Left renal cortex interstitium (tissue), 4 donors: ENCODE results near the gene TMEM97. TPM values are rescaled to one million over a fixed set of nuclear protein-coding genes. Genes with fewer than 3 reads are reported as not detected.
"Not testable (repeated sequence)": the region's sequence is repeated elsewhere in the genome, so short reads cannot be mapped to it uniquely, and the experiment has no call there.

Experiments used
- DNase-seq, 4 donors: peaks; one replicate each; pipeline ENCODE4 v3.0.0-alpha.2; 2013; ENCODE audit warnings: low read depth in 4 of 4, low spot score in 2 of 4, missing footprints in 1 of 4
- polyA plus RNA-seq, 4 donors: library from polyadenylated mRNA; unstranded; fragments of 120-200 nt; gene quantifications; one replicate each; pipeline ENCODE4 v1.2.1, GENCODE V29; 2013; ENCODE audit not compliant: insufficient read length in 4 of 4

Gene TMEM97
- polyA plus RNA-seq, 4 donors, result 49.6 to 55.8 (median 51.5) TPM

- peak in 2 of 4 donors; percentile 67 to 73 for DNase-seq
Measured at GRCh38 chr17:28335959-28336871, 17.2 kb downstream of the TMEM97 start.

GRCh38 chr17:28338056-28338768, 19.2 kb downstream of the TMEM97 start:
- DNase-seq, result no peak

GRCh38 chr17:28338769-28339212, 19.8 kb downstream of the TMEM97 start:
- DNase-seq, result not testable (repeated sequence)

- DNase-seq, result no peak
Measured at GRCh38 chr17:28339431-28339830, 20.4 kb downstream of the TMEM97 start.

- no peak for DNase-seq
Measured at GRCh38 chr17:28340374-28340773, 21.4 kb downstream of the TMEM97 start.

GRCh38 chr17:28341516-28341915, 22.5 kb downstream of the TMEM97 start:
- DNase-seq, result no peak

GRCh38 chr17:28342313-28342712, 23.3 kb downstream of the TMEM97 start:
- no peak for DNase-seq

- no peak for DNase-seq
Measured at GRCh38 chr17:28343491-28343932, 24.5 kb downstream of the TMEM97 start.

GRCh38 chr17:28344011-28344410, 25.0 kb downstream of the TMEM97 start:
- DNase-seq, result no peak

GRCh38 chr17:28344435-28344901, 25.5 kb downstream of the TMEM97 start:
- no peak for DNase-seq

- no peak for DNase-seq
Measured at GRCh38 chr17:28345419-28346198, 26.6 kb downstream of the TMEM97 start.

GRCh38 chr17:28346199-28346580, 27.2 kb downstream of the TMEM97 start:
- DNase-seq, result no peak

GRCh38 chr17:28346746-28347246, 27.8 kb downstream of the TMEM97 start:
- DNase-seq, result no peak

- no peak for DNase-seq
Measured at GRCh38 chr17:28347261-28347891, 28.4 kb downstream of the TMEM97 start.

- DNase-seq, result no peak
Measured at GRCh38 chr17:28348979-28349378, 30.0 kb downstream of the TMEM97 start.

GRCh38 chr17:28350271-28350670, 31.3 kb downstream of the TMEM97 start:
- no peak for DNase-seq

GRCh38 chr17:28357061-28357900, 38.3 kb downstream of the TMEM97 start, which contains the start of gene POLDIP2:
POLDIP2 (minus strand) TSS chr17:28357527; CDS start chr17:28357448, 79 bp downstream.
- DNase-seq, result peak in 3 of 4 donors; percentile 78 to 90 (median 84)

GRCh38 chr17:28357901-28358197, 38.8 kb downstream of the TMEM97 start:
- DNase-seq, result no peak

GRCh38 chr17:28363186-28363585, 44.2 kb downstream of the TMEM97 start:
- no peak for DNase-seq
